ENCODE measurements around the gene TRABD2B.

GRCh38 chr1:47944561-47944960 lies 52.6 kb downstream of the TRABD2B start:
- TF ChIP-seq KDM4B (CRISPR knock-in tag; IDR thresholded peaks at IDR 0.05) (no peak), ZNF740 (CRISPR knock-in tag; IDR thresholded peaks at IDR 0.05) (no peak), MEF2D (CRISPR knock-in tag; IDR thresholded peaks at IDR 0.05) (no peak), NCOA1 (CRISPR knock-in tag; IDR thresholded peaks at IDR 0.05) (no peak), ZNF280B (CRISPR knock-in tag; IDR thresholded peaks at IDR 0.05; ENCODE audit: borderline replicate concordance) (no peak), CTCF (CRISPR knock-in tag; IDR thresholded peaks at IDR 0.05) (no peak), ZC3H4 (CRISPR knock-in tag; IDR thresholded peaks at IDR 0.05; ENCODE audit: borderline replicate concordance) (no peak), POLR2A (IDR thresholded peaks at IDR 0.05; ENCODE audit: insufficient read depth in 1 of 2, low read depth in 2 of 2, low read length in 2 of 2) (no peak), ZFX (CRISPR knock-in tag; IDR thresholded peaks at IDR 0.05; ENCODE audit: low read depth) (no peak), PATZ1 (CRISPR knock-in tag; IDR thresholded peaks at IDR 0.05) (no peak), EP300 (IDR thresholded peaks at IDR 0.05; ENCODE audit: low read depth in 2 of 2, low read length in 2 of 2) (no peak), EP300 (CRISPR knock-in tag; IDR thresholded peaks at IDR 0.05; ENCODE audit: borderline replicate concordance) (no peak), MLX (CRISPR knock-in tag; IDR thresholded peaks at IDR 0.05) (no peak), POLR2AphosphoS5 (IDR thresholded peaks at IDR 0.05; ENCODE audit: low read depth, low read length) (no peak), ETS1 (CRISPR knock-in tag; IDR thresholded peaks at IDR 0.05) (no peak)
